Liver (tissue), 9 donors: ENCODE results near the gene MECP2. TPM values are rescaled to one million over a fixed set of nuclear protein-coding genes. Genes with fewer than 3 reads are reported as not detected.
"Not testable (repeated sequence)": the region's sequence is repeated elsewhere in the genome, so short reads cannot be mapped to it uniquely, and the experiment has no call there.

ENCODE experiments used
- DNase-seq: peaks from one replicate; pipeline ENCODE4 v3.0.0-alpha.2; 2017; ENCODE audit warnings: low spot score
- H3K27ac ChIP-seq, 2 donors: one replicate each; pipeline ENCODE4 v1.7.0; 2013; ENCODE audit warnings: inconsistent platforms in 2 of 2, low read length in 2 of 2, control low read depth in 1 of 2, low read depth in 1 of 2, mild to moderate bottlenecking in 1 of 2
- H3K27me3 ChIP-seq, 4 donors: one replicate each; pipeline versions ENCODE4 v1.6.1 to v1.7.0; 2013; ENCODE audit warnings: low read length in 3 of 4, inconsistent platforms in 1 of 4, mild to moderate bottlenecking in 1 of 4, moderate library complexity in 1 of 4; ENCODE audit not compliant: control insufficient read depth in 4 of 4, insufficient read depth in 4 of 4
- H3K36me3 ChIP-seq, 4 donors: one replicate each; pipeline versions ENCODE4 v1.6.1 to v1.7.0; 2013; ENCODE audit warnings: low read length in 3 of 4, mild to moderate bottlenecking in 3 of 4, low read depth in 1 of 4, moderate library complexity in 1 of 4; ENCODE audit not compliant: control insufficient read depth in 4 of 4, insufficient read depth in 3 of 4
- H3K4me1 ChIP-seq, 4 donors: one replicate each; pipeline versions ENCODE4 v1.6.1 to v1.7.0; 2013; ENCODE audit warnings: low read length in 3 of 4, mild to moderate bottlenecking in 3 of 4, moderate library complexity in 1 of 4; ENCODE audit not compliant: control insufficient read depth in 4 of 4, insufficient read depth in 4 of 4
- H3K4me3 ChIP-seq, 3 donors: one replicate each; pipeline versions ENCODE4 v1.6.1 to v1.7.0; 2013; ENCODE audit warnings: low read length in 3 of 3, control low read depth in 1 of 3, low read depth in 1 of 3, mild to moderate bottlenecking in 1 of 3
- H3K9ac ChIP-seq, 2 donors: one replicate each; pipeline ENCODE4 v1.7.0; 2013; ENCODE audit warnings: low read length in 2 of 2, mild to moderate bottlenecking in 2 of 2, moderate library complexity in 2 of 2, control low read depth in 1 of 2, low read depth in 1 of 2
- H3K9me3 ChIP-seq, 4 donors: one replicate each; pipeline versions ENCODE4 v1.6.1 to v1.7.0; 2013; ENCODE audit warnings: low read length in 3 of 4; ENCODE audit not compliant: control insufficient read depth in 4 of 4
- ATF3 ChIP-seq: IDR thresholded peaks from 2 replicates; pipeline ENCODE4 v1.6.1; 2016; ENCODE audit warnings: antibody characterized with exemption
- CTCF ChIP-seq: fragments of 150-350 bp; IDR thresholded peaks from 2 replicates; pipeline ENCODE4 v1.5.1; 2017; ENCODE audit warnings: improper control_type of control experiment, low read depth, low read length; ENCODE audit not compliant: missing input control
- HNF4A ChIP-seq, 2 donors: conservative IDR thresholded peaks; 2 replicates each; pipeline ENCODE4 v1.6.1; 2016; ENCODE audit warnings: antibody characterized with exemption in 2 of 2, mild to moderate bottlenecking in 2 of 2
- REST ChIP-seq: IDR thresholded peaks from 2 replicates; pipeline ENCODE4 v1.6.1; 2016; ENCODE audit warnings: antibody characterized with exemption, mild to moderate bottlenecking
- RXRA ChIP-seq, 2 donors: IDR thresholded peaks; 2 replicates each; pipeline ENCODE4 v1.6.1; 2017 to 2018; ENCODE audit warnings: antibody characterized with exemption in 2 of 2, mild to moderate bottlenecking in 1 of 2
- SP1 ChIP-seq: IDR thresholded peaks from 2 replicates; pipeline ENCODE4 v1.6.1; 2018; ENCODE audit warnings: antibody characterized with exemption, mild to moderate bottlenecking
- ZBTB33 ChIP-seq: IDR thresholded peaks from 2 replicates; pipeline ENCODE4 v1.6.1; 2016; ENCODE audit warnings: antibody characterized with exemption
- WGBS: extraction: QIAGEN DNeasy Blood & Tissue Kit; methylation state at CpG from one replicate; pipeline ENCODE4 v1.1.7; 2013; 5-methylcytosine and 5-hydroxymethylcytosine counted together
- polyA plus RNA-seq, 2 donors: library from polyadenylated mRNA; stranded (reverse) in 1 of 2; unstranded in 1 of 2; fragments of 200-250 nt in 1 of 2; fragments of >200 nt in 1 of 2; fragmentation: Nextera tagmentation in 1 of 2; extraction: Ambion mirVana in 1 of 2; gene quantifications; one replicate each; pipeline versions ENCODE4 v1.2.1 to v1.2.3, GENCODE V29; 2013 to 2015
- total RNA-seq, 2 donors: library from RNA; depleted of rRNA; stranded (reverse); fragments of >200 nt; gene quantifications; one replicate each; pipeline ENCODE4 v1.2.3, GENCODE V29; 2014
- donor health status: healthy.
- donor health status: healthy.
- donor health status: healthy.
- donor health status: healthy.
- donor health status: healthy.

Gene MECP2
- total and polyA plus RNA-seq, 4 donors: 6.9 to 22.0 (median 10.0) TPM

GRCh38 chrX:153980394-153980793 lies 117.1 kb downstream of the MECP2 start:
- 24% methylated on average over 9 of the region's 10 CpGs for WGBS
- H3K9me3 ChIP-seq, DNase-seq, H3K9ac ChIP-seq, H3K27ac ChIP-seq, H3K4me3 ChIP-seq, H3K27me3 ChIP-seq, H3K36me3 ChIP-seq: not testable (repeated sequence)
- peaks cover 8 to 11% (median 10%) of the 10 kb centered on the region in 4 donors for H3K4me1 ChIP-seq
- peak; percentile 25 for TF ChIP-seq SP1
- TF ChIP-seq RXRA (IDR thresholded peaks at IDR 0.05): peak; percentile 22 to 46

- peaks cover 3 to 24% (median 19%) of the 10 kb centered on the region in 4 donors for H3K4me1 ChIP-seq
- DNase-seq: no peak
- no peak overlapping the region for H3K4me3 ChIP-seq
- H3K9me3 ChIP-seq: no peaks in the 10 kb centered on the region
- no peaks in the 10 kb centered on the region for H3K27me3 ChIP-seq
- H3K27ac ChIP-seq: peak overlapping the region; percentile 72 to 95
- no peaks in the 10 kb centered on the region for H3K36me3 ChIP-seq
- no peak overlapping the region for H3K9ac ChIP-seq
- 48% methylated on average over 3 of the region's 3 CpGs for WGBS
- TF ChIP-seq CTCF (no peak), ZBTB33 (no peak), HNF4A (conservative IDR thresholded peaks at IDR 0.05) (peak; percentile 33 to 52)
These were observed 122.7 kb downstream of the MECP2 start for GRCh38 chrX:153974726-153975286.

- peaks cover 6 to 30% (median 26%) of the 10 kb centered on the region in 4 donors for H3K4me1 ChIP-seq
- H3K9ac ChIP-seq: peak overlapping the region in 1 of 2 donors; percentile 41
- no peaks in the 10 kb centered on the region for H3K27me3 ChIP-seq
- H3K27ac ChIP-seq: peak overlapping the region; percentile 72 to 95
- H3K36me3 ChIP-seq: no peaks in the 10 kb centered on the region
- H3K9me3 ChIP-seq: no peaks in the 10 kb centered on the region
- WGBS: 58% methylated on average over 14 of the region's 14 CpGs
- DNase-seq: no peak
- TF ChIP-seq ATF3 (no peak), REST (no peak), RXRA (IDR thresholded peaks at IDR 0.05) (peak in 1 of 2 donors; percentile 10)
- H3K4me3 ChIP-seq: no peak overlapping the region
These were observed 123.4 kb downstream of the MECP2 start for GRCh38 chrX:153974003-153974725.
